GM12872 (cell line): ENCODE data around the gene TVP23C.

ENCODE experiments used
- CTCF ChIP-seq: IDR thresholded peaks from 3 replicates; pipeline ENCODE4 v1.5.1; 2011; ENCODE audit warnings: low read depth, mild to moderate bottlenecking, low read length, moderate library complexity; ENCODE audit not compliant: insufficient read depth

TVP23C gene

DNA sequence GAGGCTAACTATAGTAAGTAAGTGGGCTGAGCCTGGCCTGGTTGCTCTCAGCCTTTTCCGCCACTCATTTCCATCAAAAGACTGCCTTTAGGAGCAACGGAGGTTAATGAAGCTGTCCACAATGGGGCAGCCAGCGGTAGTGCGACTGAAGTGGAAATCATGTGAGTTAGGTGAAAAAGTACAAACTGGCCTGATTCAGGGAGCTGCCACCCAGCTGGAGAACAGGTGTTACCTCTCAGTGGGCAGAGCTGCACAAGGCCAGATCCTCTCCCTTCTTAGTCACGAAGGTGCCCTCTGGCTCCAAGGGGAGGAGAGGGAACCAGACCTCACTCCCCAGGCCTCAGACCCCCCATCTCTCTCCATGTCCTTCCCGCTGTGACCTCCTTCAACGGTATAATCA is 61.5 kb downstream of the TVP23C start:
- TF ChIP-seq CTCF: no peak

DNA sequence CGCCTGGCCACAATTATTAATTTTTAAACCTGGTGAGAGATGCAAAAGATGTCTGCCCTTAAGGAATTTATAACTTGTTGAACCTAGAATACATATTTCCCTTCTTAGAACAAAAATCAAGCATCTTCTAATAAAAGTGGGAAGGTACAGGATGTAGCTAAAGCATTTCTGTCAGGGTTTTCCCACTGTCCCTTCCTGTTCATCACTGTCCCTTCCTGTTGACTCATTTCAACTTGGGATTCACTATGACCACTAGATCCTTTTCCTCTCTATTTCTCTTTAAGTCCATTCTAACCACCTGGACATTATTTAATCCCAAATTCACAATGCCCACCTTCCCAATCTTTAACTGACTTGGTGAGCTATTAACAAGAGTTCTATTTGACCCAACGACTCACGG is 62.0 kb downstream of the TVP23C start:
- no peak for TF ChIP-seq CTCF

DNA sequence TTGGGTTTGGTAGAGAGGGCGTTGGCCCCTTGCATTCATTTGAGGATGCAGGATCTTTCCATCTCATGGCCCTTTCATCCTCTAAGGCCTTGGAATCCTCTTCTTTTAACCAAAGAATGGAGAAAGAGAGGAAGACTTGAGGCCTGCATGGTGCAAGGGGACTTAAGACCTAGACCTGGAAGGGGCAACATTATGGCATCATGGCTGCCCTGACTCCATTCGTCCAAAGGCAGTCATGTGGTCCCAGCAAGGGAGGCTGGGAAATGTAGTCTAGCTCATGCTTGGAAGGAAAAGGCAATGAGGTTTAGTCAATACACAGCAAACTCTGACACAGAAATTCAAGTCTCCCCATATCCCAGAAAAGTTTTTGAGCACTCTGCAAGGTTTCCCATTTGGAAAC is 65.2 kb downstream of the TVP23C start:
- no peak for TF ChIP-seq CTCF

DNA sequence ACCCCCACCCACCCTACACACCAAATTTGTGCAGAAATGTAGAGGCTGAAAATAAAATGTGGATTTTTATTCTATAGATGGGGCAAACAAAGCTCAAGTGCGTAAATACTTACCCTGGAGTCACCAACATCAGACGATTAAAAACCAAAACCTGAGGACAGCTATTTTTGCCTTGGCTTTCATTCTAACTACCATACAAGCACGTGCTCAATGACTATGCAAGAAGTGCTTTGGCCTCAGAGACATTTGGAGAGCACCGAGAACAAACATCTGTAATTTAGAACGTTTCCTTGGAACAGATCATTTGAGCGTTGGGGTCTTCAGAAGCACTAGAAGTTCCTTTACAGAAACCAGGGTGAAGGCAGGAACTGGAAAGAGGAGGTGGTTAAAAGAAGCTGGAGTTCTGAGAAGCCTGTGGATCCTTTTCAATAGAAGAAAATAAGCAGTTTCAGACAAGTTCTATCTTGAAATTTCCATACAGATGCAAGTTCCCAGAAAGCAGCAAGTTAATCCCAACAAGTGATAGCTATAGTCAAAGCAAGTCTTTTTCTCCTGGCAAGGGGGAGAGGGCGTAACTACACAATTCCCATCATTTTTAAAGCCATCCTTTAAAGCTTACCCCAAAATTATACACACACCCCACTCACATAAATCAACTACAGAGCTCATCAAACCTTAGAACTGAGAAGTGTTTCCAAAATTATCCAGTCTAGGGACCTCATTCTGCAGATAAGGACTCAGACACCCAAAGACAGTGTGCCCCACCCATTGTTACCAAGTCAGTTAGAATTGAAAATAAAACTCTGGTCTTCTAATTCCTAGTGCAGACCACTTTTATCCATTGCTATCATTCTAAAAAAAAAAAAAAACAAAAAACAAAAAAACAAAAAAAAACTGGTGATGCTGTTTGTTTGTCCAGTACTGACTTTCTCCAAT is 66.3 kb downstream of the TVP23C start:
- no peak for TF ChIP-seq CTCF

- no peak for TF ChIP-seq CTCF
Observed at GRCh38 chr17:15494821-15495220, 68.5 kb downstream of the TVP23C start.

GRCh38 chr17:15493693-15494035 is 69.6 kb downstream of the TVP23C start:
- TF ChIP-seq CTCF: no peak

DNA sequence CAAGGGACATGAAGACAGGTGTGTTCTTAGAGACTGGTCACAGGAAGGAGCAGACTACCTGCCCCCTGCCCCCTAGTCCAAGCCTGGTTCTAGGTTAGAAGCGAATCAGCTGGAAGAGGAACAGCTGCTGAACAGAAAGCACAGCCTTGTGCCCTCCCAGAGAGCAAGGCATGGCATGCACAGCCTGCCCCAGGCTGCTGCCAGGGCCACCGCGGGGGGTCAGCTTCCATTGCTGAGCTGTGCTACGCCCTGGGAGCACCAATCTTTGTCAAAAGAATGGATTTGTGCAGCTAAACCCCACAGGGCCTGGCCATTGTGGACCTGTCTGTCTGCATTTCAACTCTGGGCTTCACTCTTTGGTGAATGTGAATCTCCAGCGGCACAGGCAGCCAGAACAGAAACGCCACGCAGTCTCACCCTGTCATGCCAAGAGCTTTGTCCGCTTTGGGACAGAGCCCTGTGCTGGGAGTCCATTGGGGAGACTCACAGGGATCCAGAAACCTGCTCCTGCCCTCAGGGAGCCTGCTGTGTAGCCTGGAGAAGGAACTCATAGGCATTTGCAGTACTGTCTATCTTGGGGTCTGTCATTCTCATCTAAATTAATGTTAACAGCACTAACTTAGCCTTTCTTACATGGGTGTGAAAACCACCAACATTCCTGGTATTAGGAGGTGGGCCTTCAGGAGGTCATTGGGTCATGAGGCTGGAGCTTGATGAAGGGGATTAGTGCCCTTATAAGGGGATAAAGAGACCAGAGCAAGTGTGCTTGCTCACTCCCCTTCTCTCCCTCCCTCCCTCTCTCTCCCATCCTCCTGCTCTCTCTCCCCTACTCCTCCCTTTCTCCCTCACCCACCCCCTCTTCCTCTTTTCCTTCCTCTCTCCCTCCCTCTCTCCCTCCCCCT is 70.2 kb downstream of the TVP23C start:
- TF ChIP-seq CTCF: no peak
